DOHH2 (cell line): ENCODE measurements around the gene CLINT1.

Experiments
- EZH2phosphoT487 ChIP-seq: fragments of 200-600 bp; sonication (generic); IDR thresholded peaks from 2 replicates; pipeline ENCODE4 v1.6.1; 2017; ENCODE audit warnings: borderline replicate concordance, mild to moderate bottlenecking, antibody characterized with exemption, low read length, moderate library complexity, mixed read lengths
- TF ChIP-seq, protein P1 (sequence below): fragments of 200-600 bp; sonication (generic); IDR thresholded peaks from one replicate; pipeline ENCODE4 v1.5.1; 2014; ENCODE audit warnings: antibody characterized with exemption, mild to moderate bottlenecking, low read depth, low read length; ENCODE audit not compliant: poor library complexity, severe bottlenecking

DNA sequence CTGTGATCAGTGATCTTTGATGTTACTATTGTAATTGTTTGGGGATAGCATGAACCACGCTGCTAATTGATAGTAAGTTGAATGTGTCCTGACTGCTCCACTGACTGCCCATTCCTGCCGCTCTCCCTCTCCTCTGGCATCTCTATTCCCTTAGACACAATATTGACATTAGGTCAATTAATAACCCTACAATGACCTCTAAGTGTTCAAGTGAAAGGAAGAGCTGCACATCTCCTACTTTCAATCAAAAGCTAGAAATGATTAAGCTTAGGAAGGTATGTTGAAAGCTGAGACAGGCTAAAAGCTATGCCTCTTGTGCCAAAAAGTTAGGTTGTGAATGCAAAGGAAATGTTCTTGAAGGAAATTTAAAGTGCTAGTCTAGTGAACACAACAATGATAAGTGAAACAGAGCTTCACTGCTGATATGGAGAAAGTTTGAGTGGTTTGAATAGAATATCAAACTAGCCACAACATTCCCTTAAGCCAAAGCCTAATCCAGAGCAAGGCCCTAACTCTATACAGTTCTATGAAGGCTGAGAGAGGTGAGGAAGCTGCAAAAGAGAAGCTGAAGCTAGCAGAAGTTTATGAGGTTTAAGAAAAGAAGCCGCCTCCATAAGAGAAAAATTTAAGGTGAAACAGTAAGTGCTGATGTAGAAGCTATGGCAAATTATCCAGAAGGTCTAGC, 12.9 kb downstream of the CLINT1 start:
- TF ChIP-seq, protein P1, sequence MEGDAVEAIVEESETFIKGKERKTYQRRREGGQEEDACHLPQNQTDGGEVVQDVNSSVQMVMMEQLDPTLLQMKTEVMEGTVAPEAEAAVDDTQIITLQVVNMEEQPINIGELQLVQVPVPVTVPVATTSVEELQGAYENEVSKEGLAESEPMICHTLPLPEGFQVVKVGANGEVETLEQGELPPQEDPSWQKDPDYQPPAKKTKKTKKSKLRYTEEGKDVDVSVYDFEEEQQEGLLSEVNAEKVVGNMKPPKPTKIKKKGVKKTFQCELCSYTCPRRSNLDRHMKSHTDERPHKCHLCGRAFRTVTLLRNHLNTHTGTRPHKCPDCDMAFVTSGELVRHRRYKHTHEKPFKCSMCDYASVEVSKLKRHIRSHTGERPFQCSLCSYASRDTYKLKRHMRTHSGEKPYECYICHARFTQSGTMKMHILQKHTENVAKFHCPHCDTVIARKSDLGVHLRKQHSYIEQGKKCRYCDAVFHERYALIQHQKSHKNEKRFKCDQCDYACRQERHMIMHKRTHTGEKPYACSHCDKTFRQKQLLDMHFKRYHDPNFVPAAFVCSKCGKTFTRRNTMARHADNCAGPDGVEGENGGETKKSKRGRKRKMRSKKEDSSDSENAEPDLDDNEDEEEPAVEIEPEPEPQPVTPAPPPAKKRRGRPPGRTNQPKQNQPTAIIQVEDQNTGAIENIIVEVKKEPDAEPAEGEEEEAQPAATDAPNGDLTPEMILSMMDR, result no peak
- no peak for TF ChIP-seq EZH2phosphoT487
